Measurements from ENCODE around the gene GSTA2.
"Not testable (repeated sequence)": the region's sequence is repeated elsewhere in the genome, so short reads cannot be mapped to it uniquely, and the experiment has no call there.

GRCh38 chr6:52803668-52804255 is 40.5 kb upstream of the GSTA2 start, which contains the start of gene GSTA1:
- TF ChIP-seq, protein P1, sequence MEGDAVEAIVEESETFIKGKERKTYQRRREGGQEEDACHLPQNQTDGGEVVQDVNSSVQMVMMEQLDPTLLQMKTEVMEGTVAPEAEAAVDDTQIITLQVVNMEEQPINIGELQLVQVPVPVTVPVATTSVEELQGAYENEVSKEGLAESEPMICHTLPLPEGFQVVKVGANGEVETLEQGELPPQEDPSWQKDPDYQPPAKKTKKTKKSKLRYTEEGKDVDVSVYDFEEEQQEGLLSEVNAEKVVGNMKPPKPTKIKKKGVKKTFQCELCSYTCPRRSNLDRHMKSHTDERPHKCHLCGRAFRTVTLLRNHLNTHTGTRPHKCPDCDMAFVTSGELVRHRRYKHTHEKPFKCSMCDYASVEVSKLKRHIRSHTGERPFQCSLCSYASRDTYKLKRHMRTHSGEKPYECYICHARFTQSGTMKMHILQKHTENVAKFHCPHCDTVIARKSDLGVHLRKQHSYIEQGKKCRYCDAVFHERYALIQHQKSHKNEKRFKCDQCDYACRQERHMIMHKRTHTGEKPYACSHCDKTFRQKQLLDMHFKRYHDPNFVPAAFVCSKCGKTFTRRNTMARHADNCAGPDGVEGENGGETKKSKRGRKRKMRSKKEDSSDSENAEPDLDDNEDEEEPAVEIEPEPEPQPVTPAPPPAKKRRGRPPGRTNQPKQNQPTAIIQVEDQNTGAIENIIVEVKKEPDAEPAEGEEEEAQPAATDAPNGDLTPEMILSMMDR (IDR thresholded peaks at IDR 0.05), result not testable (repeated sequence)
- not testable (repeated sequence) for TF ChIP-seq POLR2AphosphoS5 (IDR thresholded peaks at IDR 0.05; ENCODE audit: low read depth, low read length); EP300 (IDR thresholded peaks at IDR 0.05; ENCODE audit: borderline replicate concordance in 1 of 2, low read depth in 1 of 2, low read length in 1 of 2); CHD2 (IDR thresholded peaks at IDR 0.05; ENCODE audit: low read length, partially characterized antibody); RFX5 (IDR thresholded peaks at IDR 0.05; ENCODE audit: low read length); EZH2phosphoT487 (IDR thresholded peaks at IDR 0.05; ENCODE audit: borderline replicate concordance, low read depth); SIN3A (IDR thresholded peaks at IDR 0.05; ENCODE audit: borderline replicate concordance, low read depth, low read length)
- TF ChIP-seq, protein P2, sequence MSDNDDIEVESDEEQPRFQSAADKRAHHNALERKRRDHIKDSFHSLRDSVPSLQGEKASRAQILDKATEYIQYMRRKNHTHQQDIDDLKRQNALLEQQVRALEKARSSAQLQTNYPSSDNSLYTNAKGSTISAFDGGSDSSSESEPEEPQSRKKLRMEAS (IDR thresholded peaks at IDR 0.05; ENCODE audit: low read depth), result not testable (repeated sequence)
- TF ChIP-seq, protein P3, sequence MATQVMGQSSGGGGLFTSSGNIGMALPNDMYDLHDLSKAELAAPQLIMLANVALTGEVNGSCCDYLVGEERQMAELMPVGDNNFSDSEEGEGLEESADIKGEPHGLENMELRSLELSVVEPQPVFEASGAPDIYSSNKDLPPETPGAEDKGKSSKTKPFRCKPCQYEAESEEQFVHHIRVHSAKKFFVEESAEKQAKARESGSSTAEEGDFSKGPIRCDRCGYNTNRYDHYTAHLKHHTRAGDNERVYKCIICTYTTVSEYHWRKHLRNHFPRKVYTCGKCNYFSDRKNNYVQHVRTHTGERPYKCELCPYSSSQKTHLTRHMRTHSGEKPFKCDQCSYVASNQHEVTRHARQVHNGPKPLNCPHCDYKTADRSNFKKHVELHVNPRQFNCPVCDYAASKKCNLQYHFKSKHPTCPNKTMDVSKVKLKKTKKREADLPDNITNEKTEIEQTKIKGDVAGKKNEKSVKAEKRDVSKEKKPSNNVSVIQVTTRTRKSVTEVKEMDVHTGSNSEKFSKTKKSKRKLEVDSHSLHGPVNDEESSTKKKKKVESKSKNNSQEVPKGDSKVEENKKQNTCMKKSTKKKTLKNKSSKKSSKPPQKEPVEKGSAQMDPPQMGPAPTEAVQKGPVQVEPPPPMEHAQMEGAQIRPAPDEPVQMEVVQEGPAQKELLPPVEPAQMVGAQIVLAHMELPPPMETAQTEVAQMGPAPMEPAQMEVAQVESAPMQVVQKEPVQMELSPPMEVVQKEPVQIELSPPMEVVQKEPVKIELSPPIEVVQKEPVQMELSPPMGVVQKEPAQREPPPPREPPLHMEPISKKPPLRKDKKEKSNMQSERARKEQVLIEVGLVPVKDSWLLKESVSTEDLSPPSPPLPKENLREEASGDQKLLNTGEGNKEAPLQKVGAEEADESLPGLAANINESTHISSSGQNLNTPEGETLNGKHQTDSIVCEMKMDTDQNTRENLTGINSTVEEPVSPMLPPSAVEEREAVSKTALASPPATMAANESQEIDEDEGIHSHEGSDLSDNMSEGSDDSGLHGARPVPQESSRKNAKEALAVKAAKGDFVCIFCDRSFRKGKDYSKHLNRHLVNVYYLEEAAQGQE (IDR thresholded peaks at IDR 0.05; ENCODE audit: low read depth, low read length), result not testable (repeated sequence)
- TF ChIP-seq, protein P4, sequence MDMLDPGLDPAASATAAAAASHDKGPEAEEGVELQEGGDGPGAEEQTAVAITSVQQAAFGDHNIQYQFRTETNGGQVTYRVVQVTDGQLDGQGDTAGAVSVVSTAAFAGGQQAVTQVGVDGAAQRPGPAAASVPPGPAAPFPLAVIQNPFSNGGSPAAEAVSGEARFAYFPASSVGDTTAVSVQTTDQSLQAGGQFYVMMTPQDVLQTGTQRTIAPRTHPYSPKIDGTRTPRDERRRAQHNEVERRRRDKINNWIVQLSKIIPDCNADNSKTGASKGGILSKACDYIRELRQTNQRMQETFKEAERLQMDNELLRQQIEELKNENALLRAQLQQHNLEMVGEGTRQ (IDR thresholded peaks at IDR 0.05; ENCODE audit: borderline replicate concordance, low read depth, low read length), result not testable (repeated sequence)
